GM20000 (cell line): ENCODE measurements around the gene FGF12.

Experiments
- DNase-seq: peaks from one replicate; pipeline ENCODE4 v3.0.0; 2012; ENCODE audit warnings: low spot score
- TF ChIP-seq, protein P1 (sequence below): IDR thresholded peaks from 2 replicates; pipeline ENCODE4 v1.5.1; 2012; ENCODE audit warnings: mild to moderate bottlenecking, control low read depth; ENCODE audit errors: extremely low read depth, missing control alignments

The FGF12 gene

GRCh38 chr3:192273001-192273696, 454.2 kb downstream of the FGF12 start:
- no peak for DNase-seq
- TF ChIP-seq, protein P1, sequence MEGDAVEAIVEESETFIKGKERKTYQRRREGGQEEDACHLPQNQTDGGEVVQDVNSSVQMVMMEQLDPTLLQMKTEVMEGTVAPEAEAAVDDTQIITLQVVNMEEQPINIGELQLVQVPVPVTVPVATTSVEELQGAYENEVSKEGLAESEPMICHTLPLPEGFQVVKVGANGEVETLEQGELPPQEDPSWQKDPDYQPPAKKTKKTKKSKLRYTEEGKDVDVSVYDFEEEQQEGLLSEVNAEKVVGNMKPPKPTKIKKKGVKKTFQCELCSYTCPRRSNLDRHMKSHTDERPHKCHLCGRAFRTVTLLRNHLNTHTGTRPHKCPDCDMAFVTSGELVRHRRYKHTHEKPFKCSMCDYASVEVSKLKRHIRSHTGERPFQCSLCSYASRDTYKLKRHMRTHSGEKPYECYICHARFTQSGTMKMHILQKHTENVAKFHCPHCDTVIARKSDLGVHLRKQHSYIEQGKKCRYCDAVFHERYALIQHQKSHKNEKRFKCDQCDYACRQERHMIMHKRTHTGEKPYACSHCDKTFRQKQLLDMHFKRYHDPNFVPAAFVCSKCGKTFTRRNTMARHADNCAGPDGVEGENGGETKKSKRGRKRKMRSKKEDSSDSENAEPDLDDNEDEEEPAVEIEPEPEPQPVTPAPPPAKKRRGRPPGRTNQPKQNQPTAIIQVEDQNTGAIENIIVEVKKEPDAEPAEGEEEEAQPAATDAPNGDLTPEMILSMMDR = no peak

GRCh38 chr3:192262001-192262400, 465.3 kb downstream of the FGF12 start:
- no peak for DNase-seq
- TF ChIP-seq, protein P1 = no peak

GRCh38 chr3:192261135-192261534, 466.2 kb downstream of the FGF12 start:
- DNase-seq = no peak
- TF ChIP-seq, protein P1 = no peak

GRCh38 chr3:192260116-192261010, 467.0 kb downstream of the FGF12 start:
- DNase-seq = no peak
- TF ChIP-seq, protein P1 = no peak

DNA sequence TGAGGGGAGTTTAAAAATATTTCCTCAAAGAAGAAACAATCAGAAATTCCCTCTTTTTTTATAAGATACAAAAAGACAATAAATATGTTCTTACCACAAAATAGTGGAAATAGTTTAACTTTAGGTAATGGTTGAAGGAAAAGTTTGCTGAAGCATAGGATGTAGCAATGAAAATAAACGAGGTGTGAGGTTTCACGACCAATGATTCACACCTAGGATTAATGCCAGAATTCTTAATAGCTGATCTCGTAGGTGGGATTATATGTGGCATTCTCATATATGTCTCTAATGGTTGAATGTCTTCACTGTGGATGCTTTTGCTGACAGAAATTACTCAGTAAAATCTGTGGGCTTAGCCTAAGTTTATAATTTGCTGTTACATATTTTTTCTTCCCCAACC, 467.7 kb downstream of the FGF12 start:
- TF ChIP-seq, protein P1 = no peak
- no peak for DNase-seq

- no peak for DNase-seq
Measured at GRCh38 chr3:192258721-192259120, 468.6 kb downstream of the FGF12 start.

More at GRCh38 chr3:192258721-192259120, 468.6 kb downstream of the FGF12 start:
- TF ChIP-seq, protein P1 = no peak
